HG03025 (cell line): ENCODE data around the gene MYOG.

Experiments
- ATAC-seq: cut with Tn5 transposase; IDR thresholded peaks from one replicate; pipeline ENCODE4 v1.9.1; 2021; ENCODE audit warnings: mild to moderate bottlenecking, moderate library complexity; ENCODE audit not compliant: unreplicated experiment, low FRiP score

The MYOG gene

GRCh38 chr1:203073469-203073868 is 12.3 kb downstream of the MYOG start:
- no peak for ATAC-seq

GRCh38 chr1:203072911-203073310 is 12.9 kb downstream of the MYOG start:
- ATAC-seq = no peak

- no peak for ATAC-seq
Measured at GRCh38 chr1:203072002-203072602, 13.7 kb downstream of the MYOG start.

GRCh38 chr1:203069030-203069747 is 16.6 kb downstream of the MYOG start:
- ATAC-seq = no peak

- ATAC-seq = no peak
Measured at GRCh38 chr1:203066965-203067364, 18.8 kb downstream of the MYOG start.

- ATAC-seq = no peak
Measured at GRCh38 chr1:203065986-203066385, 19.8 kb downstream of the MYOG start.

DNA sequence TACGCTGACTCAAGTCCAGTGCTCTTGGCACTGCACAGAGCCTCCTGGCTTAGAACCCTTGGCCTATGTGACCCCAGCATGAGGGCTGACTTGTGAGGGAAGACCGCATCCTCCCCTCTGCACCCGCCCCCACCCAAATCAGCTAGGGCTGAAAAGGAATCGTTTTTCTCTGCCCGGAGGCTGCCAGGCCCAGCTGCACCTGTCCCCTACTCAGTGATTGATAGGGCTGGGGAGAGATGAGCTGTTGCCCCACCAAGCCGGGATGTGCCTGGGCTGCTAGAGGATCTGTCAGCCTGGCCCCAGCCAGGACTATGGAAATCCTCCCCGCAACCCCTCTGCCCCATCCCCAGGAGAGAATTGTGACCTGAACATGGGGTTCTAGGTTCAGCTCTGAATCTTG is 20.6 kb downstream of the MYOG start:
- ATAC-seq = no peak

GRCh38 chr1:203063287-203063686 is 22.5 kb downstream of the MYOG start:
- no peak for ATAC-seq

- no peak for ATAC-seq
Measured at GRCh38 chr1:203060115-203060514, 25.7 kb downstream of the MYOG start.

DNA sequence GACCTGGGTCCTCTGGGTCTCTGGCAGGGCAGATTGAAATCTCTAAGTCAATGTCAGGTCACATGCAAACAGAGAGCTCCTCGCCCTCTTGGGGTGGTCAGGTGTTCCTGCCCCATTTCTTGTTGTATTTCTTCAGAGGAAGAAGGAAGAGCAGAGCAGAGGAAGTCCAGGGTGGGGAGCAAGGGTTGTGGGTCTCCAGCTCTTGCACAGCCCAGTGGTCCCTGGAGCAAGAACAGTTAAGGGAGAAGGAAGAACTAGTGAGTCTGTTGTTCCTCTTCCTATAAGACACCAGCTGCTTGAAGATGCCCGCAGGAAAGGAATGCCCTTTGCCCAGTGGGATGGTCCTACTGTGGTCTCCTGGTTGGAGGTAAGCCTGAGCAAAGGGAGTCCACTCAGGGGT is 26.3 kb downstream of the MYOG start:
- ATAC-seq = no peak

GRCh38 chr1:203058676-203058935 is 27.2 kb downstream of the MYOG start:
- no peak for ATAC-seq

GRCh38 chr1:203057911-203058675 is 27.7 kb downstream of the MYOG start:
- no peak for ATAC-seq

DNA sequence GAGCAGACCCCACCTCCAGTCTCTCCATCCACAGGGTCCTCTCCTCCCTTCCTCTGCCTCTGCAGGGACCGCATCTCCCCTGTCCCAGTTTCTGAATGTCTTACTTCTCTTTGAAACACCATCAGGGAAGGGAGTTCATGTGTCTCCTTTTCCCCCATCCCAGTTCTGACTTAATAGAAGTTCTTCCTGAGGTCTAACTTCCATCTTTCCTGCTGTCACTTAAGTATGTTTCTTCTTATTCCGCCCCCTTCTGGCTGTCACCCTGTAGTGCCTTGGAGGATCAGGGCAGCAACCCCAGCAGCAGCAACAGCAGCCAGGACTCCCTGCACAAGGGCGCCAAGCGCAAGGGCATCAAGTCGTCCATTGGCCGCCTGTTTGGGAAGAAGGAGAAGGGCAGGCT is 29.3 kb downstream of the MYOG start:
- ATAC-seq = no peak

- no peak for ATAC-seq
Measured at GRCh38 chr1:203056012-203056411, 29.8 kb downstream of the MYOG start.

DNA sequence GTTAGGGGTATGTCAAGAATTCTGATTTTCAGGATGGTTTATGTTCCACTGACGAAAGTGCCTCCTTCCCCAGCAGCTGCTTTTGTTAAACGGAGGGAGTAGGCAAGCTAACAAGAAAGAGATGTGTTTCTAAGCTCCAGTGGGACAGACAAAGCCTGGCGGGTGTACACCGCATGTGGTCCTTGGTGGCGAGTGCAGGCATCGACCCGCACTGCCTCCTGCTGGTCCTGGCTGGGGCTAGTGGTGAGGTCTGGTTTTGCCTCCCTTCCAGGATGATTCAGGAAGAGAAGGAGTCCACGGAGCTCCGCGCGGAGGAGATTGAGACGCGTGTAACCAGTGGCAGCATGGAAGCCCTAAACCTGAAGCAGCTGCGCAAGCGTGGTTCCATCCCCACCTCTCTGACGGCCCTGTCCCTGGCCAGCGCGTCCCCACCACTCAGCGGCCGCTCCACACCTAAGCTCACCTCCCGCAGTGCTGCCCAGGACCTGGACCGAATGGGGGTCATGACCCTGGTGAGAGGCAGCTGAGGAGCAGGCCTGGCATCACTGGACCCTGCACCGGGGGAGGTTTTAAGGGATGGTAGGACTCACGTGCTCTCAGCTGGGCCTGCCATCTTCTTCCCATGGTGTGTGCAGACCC is 30.5 kb downstream of the MYOG start:
- ATAC-seq = no peak

- ATAC-seq = no peak
Measured at GRCh38 chr1:203054642-203055041, 31.2 kb downstream of the MYOG start.

- ATAC-seq = no peak
Measured at GRCh38 chr1:203054184-203054583, 31.6 kb downstream of the MYOG start.

GRCh38 chr1:203052601-203053000 is 33.2 kb downstream of the MYOG start:
- ATAC-seq = no peak

DNA sequence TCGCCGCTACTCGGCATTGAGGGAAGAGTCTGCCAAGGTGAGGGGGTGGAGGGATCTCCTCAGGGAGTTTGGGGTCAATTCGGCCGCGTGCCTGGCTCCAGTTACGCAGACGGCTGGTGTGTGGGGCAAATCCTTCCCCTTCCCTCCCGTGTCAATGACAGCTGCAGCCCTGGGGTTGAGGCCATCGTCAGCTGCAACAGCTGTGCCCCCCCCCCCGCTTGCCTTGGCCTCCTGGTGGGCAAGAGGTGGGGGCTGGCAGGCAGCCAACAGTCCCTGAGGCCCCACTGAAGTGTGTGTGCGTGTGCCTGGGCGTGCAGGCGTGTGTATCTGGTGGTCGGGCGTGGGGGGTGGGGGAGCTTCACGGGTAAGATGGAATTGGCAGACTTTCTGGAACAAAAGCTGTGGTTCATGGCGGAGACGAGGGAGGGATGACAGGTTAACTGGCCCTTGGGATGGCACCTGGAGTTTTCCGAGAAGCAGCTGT is 33.9 kb downstream of the MYOG start:
- ATAC-seq = no peak

GRCh38 chr1:203050826-203051225 is 35.0 kb downstream of the MYOG start:
- no peak for ATAC-seq

- ATAC-seq = no peak
Measured at GRCh38 chr1:203049576-203050180, 36.1 kb downstream of the MYOG start.
